ENCODE measurements around the gene CRNN. TPM values are rescaled to one million over a fixed set of nuclear protein-coding genes. Genes with fewer than 3 reads are reported as not detected.

Gene CRNN
- total RNA-seq, 4 donors from 2014 or later, result not detected

- Histone ChIP-seq H3K36me3 (no peaks in the 10 kb centered on the region), H3K9me3 (no peaks in the 10 kb centered on the region), H3K27me3 (no peaks in the 10 kb centered on the region), H3K4me3 (no peak overlapping the region), H3K4me1 (no peaks in the 10 kb centered on the region), H3K27ac (no peak overlapping the region)
- in situ Hi-C loops (cut with MboI; ENCODE audit: low sequenced_read_pairs in 4 of 4), result no loop called here
- DNase-seq, result no peak
- intact Hi-C loops (cut with DNase I; ENCODE audit: low total_unique reads), result no loop called here
- ATAC-seq, result no peak
- TF ChIP-seq CTCF (IDR thresholded peaks at IDR 0.05 in 4 of 5, conservative IDR thresholded peaks at IDR 0.05 in 1 of 5), result no peak
- TF ChIP-seq POLR2A (IDR thresholded peaks at IDR 0.05), result no peak
These were observed 39.6 kb downstream of the CRNN start for GRCh38 chr1:152374451-152374850.

GRCh38 chr1:152372672-152373071 lies 41.4 kb downstream of the CRNN start:
- Histone ChIP-seq H3K36me3 (no peaks in the 10 kb centered on the region), H3K27me3 (no peaks in the 10 kb centered on the region), H3K4me3 (no peak overlapping the region), H3K9me3 (no peaks in the 10 kb centered on the region), H3K4me1 (no peaks in the 10 kb centered on the region), H3K27ac (no peak overlapping the region)
- in situ Hi-C loops (cut with MboI; ENCODE audit: low sequenced_read_pairs in 4 of 4) (no loop called here), intact Hi-C loops (cut with DNase I; ENCODE audit: low total_unique reads) (no loop called here)
- DNase-seq (no peak), ATAC-seq (no peak)
- TF ChIP-seq CTCF (IDR thresholded peaks at IDR 0.05 in 4 of 5, conservative IDR thresholded peaks at IDR 0.05 in 1 of 5) (no peak), POLR2A (IDR thresholded peaks at IDR 0.05) (no peak)

GRCh38 chr1:152367436-152367835 lies 46.6 kb downstream of the CRNN start:
- TF ChIP-seq CTCF (IDR thresholded peaks at IDR 0.05 in 4 of 5, conservative IDR thresholded peaks at IDR 0.05 in 1 of 5) (no peak), POLR2A (IDR thresholded peaks at IDR 0.05) (no peak)
- no peaks in the 10 kb centered on the region for H3K9me3 ChIP-seq
- no peak for ATAC-seq
- intact Hi-C loops (cut with DNase I; ENCODE audit: low total_unique reads), result no loop called here
- H3K36me3 ChIP-seq, result no peaks in the 10 kb centered on the region
- H3K4me3 ChIP-seq, result no peak overlapping the region
- H3K27ac ChIP-seq, result no peak overlapping the region
- no peaks in the 10 kb centered on the region for H3K27me3 ChIP-seq
- no peaks in the 10 kb centered on the region for H3K4me1 ChIP-seq
- in situ Hi-C loops (cut with MboI; ENCODE audit: low sequenced_read_pairs in 4 of 4), result no loop called here
- no peak for DNase-seq

GRCh38 chr1:152359906-152360305 lies 54.2 kb downstream of the CRNN start, which contains the start of gene FLG2:
FLG2 (minus strand) TSS chr1:152360006; CDS start chr1:152358884, 1,122 bp downstream.
- Histone ChIP-seq H3K4me1 (no peaks in the 10 kb centered on the region), H3K9me3 (no peaks in the 10 kb centered on the region), H3K4me3 (no peak within 1 kb of the TSS), H3K36me3 (no peaks in the 10 kb centered on the region), H3K27ac (no peak within 1 kb of the TSS), H3K27me3 (no peaks in the 10 kb centered on the region)
- DNase-seq (no peak), ATAC-seq (no peak)
- intact Hi-C loops (cut with DNase I; ENCODE audit: low total_unique reads) (no loop called here), in situ Hi-C loops (cut with MboI; ENCODE audit: low sequenced_read_pairs in 4 of 4) (no loop called here)
- no peak for TF ChIP-seq POLR2A (IDR thresholded peaks at IDR 0.05)
- no peak for TF ChIP-seq CTCF (IDR thresholded peaks at IDR 0.05 in 4 of 5, conservative IDR thresholded peaks at IDR 0.05 in 1 of 5)

Other genes starting within 250 kb of the CRNN start
- not detected for gene HRNR, start 190.1 kb downstream of the CRNN start, total RNA-seq
- gene FLG, start 89.0 kb downstream of the CRNN start, total RNA-seq, result not detected
- not detected for gene FLG2, start 54.3 kb downstream of the CRNN start, total RNA-seq
- gene LCE5A, start 96.5 kb upstream of the CRNN start, total RNA-seq, result not detected
- gene CRCT1, start 100.2 kb upstream of the CRNN start, total RNA-seq, result not detected
- gene LCE3E, start 152.5 kb upstream of the CRNN start, total RNA-seq, result not detected
- not detected for gene LCE3D, start 166.3 kb upstream of the CRNN start, total RNA-seq
- not detected for gene LCE3C, start 186.0 kb upstream of the CRNN start, total RNA-seq
- gene LCE3B, start 199.5 kb upstream of the CRNN start, total RNA-seq, result not detected
- not detected for gene LCE3A, start 208.8 kb upstream of the CRNN start, total RNA-seq
- not detected for gene LCE2D, start 249.1 kb upstream of the CRNN start, total RNA-seq